Parathyroid adenoma (tissue), 2 donors: ENCODE results near the gene CLCF1.
A peak's percentile ranks its signal among the peaks of the same experiment; 100 is the strongest.

Source experiments
- H2AFZ ChIP-seq: fragments of 300-600 bp; sonication (generic); one replicate; pipeline ENCODE4 v1.7.0; 2017; ENCODE audit warnings: antibody characterized with exemption, mild to moderate bottlenecking
- H3K27ac ChIP-seq: fragments of 300-600 bp; sonication (generic); one replicate; pipeline ENCODE4 v1.7.0; 2017
- H3K27me3 ChIP-seq: fragments of 300-600 bp; sonication (generic); one replicate; pipeline ENCODE4 v1.7.0; 2017; ENCODE audit warnings: low read length; ENCODE audit not compliant: control insufficient read depth, insufficient read depth
- H3K36me3 ChIP-seq: fragments of 300-600 bp; sonication (generic); one replicate; pipeline ENCODE4 v1.7.0; 2017; ENCODE audit warnings: low read length; ENCODE audit not compliant: control insufficient read depth, insufficient read depth
- H3K4me1 ChIP-seq: fragments of 300-600 bp; sonication (generic); one replicate; pipeline ENCODE4 v1.7.0; 2017; ENCODE audit warnings: control low read depth
- H3K4me2 ChIP-seq: fragments of 300-600 bp; sonication (generic); one replicate; pipeline ENCODE4 v1.7.0; 2017; ENCODE audit warnings: low read length
- H3K4me3 ChIP-seq: fragments of 300-600 bp; sonication (generic); one replicate; pipeline ENCODE4 v1.7.0; 2017; ENCODE audit warnings: low read depth, low read length
- H3K79me2 ChIP-seq: fragments of 300-600 bp; sonication (generic); one replicate; pipeline ENCODE4 v1.7.0; 2017; ENCODE audit warnings: control low read depth
- H3K9ac ChIP-seq: fragments of 300-600 bp; sonication (generic); one replicate; pipeline ENCODE4 v1.7.0; 2017; ENCODE audit warnings: mild to moderate bottlenecking
- H3K9me3 ChIP-seq: fragments of 300-600 bp; sonication (generic); one replicate; pipeline ENCODE4 v1.7.0; 2017; ENCODE audit warnings: low read length; ENCODE audit not compliant: control insufficient read depth
- TF ChIP-seq, protein P1 (sequence below): fragments of 300-600 bp; sonication (generic); IDR thresholded peaks from one replicate; pipeline ENCODE4 v1.7.0; 2017; ENCODE audit warnings: antibody characterized with exemption, mild to moderate bottlenecking
- donor health status: primary hyperparathyroidism.

CLCF1 gene

DNA sequence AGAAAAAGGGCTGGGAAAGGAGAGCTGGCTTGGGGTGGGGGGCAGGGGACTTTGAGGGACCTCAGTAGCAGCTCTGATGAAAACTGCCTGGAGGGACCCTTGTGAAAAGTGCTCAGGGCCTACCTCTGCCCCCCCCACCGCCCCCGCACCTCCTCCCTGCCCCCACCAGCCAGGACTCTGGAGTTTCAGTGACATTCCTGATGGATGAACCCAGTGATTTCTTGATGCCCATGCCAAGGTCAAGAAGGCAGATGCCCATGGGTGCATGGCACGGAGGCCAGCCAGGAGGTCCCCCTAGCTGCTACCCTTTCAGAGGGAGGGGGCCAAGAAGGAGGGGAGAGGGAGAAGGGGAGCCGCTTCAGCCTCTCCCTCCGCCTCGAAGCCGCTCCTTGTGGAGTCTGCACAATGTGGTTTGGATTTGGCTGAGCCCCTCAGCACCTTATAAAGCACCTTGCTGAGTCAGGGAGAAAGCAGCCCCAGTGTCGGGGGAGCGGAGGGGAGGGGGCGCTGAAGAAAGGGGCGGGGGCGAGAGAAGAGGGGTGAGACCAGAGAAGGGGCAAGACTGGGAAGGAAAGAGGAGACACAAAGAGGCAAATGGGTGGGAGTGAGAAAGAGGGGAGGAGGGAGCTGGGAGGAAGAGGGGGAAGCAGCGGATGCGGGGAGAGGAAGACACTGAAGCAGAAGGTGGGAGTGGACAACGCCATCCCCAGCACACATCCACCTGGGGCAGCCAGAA is 2.1 kb upstream of the CLCF1 start:
- Histone ChIP-seq H3K36me3 (no peaks in the 10 kb centered on the region), H3K27ac (no peak overlapping the region), H3K4me2 (no peak overlapping the region), H3K79me2 (no peaks in the 10 kb centered on the region), H3K4me3 (no peak overlapping the region), H3K4me1 (no peaks in the 10 kb centered on the region), H2AFZ (no peak overlapping the region), H3K9ac (no peak overlapping the region), H3K9me3 (no peaks in the 10 kb centered on the region), H3K27me3 (no peaks in the 10 kb centered on the region)
- TF ChIP-seq, protein P1, sequence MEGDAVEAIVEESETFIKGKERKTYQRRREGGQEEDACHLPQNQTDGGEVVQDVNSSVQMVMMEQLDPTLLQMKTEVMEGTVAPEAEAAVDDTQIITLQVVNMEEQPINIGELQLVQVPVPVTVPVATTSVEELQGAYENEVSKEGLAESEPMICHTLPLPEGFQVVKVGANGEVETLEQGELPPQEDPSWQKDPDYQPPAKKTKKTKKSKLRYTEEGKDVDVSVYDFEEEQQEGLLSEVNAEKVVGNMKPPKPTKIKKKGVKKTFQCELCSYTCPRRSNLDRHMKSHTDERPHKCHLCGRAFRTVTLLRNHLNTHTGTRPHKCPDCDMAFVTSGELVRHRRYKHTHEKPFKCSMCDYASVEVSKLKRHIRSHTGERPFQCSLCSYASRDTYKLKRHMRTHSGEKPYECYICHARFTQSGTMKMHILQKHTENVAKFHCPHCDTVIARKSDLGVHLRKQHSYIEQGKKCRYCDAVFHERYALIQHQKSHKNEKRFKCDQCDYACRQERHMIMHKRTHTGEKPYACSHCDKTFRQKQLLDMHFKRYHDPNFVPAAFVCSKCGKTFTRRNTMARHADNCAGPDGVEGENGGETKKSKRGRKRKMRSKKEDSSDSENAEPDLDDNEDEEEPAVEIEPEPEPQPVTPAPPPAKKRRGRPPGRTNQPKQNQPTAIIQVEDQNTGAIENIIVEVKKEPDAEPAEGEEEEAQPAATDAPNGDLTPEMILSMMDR: no peak

DNA sequence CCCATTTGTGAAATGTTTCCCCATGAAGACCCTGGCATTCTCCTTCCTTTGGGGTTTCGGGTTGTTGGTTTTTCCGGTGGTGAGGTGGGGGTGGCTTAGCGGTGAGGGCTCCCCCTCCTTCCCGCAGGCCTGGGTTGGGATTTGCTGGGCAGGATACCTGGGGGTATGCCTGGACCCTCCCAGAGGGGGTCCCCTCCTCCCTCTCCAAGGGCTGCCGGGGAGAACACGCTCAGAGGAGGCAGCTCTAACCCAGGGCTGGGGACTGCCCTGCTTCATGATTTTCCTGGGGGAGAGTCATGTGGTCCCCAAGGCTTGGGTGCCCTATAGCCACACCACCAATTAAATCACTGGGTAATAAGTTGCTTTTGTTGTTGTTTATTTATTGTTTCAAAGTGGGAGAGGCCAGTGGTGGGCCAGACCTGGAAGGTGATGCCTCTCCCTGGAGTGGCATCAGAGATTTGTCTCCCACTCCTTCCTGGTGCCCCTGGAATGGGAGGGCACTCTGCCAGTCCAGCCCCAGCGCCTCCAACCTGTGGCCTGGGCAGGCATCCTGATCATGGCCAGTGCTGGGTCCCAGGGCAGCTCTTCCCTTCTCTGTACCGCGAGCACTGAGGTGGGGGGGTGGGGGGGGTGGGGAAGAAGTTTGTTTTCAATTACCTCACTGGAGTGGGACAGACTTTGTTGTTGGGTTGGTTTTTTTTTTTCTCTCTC is 1.3 kb upstream of the CLCF1 start:
- Histone ChIP-seq H3K79me2 (no peaks in the 10 kb centered on the region), H3K4me1 (no peaks in the 10 kb centered on the region), H3K9me3 (no peaks in the 10 kb centered on the region), H2AFZ (no peak overlapping the region), H3K36me3 (no peaks in the 10 kb centered on the region), H3K27me3 (no peaks in the 10 kb centered on the region), H3K27ac (no peak overlapping the region), H3K9ac (no peak overlapping the region), H3K4me2 (no peak overlapping the region), H3K4me3 (no peak overlapping the region)
- TF ChIP-seq, protein P1: no peak

DNA sequence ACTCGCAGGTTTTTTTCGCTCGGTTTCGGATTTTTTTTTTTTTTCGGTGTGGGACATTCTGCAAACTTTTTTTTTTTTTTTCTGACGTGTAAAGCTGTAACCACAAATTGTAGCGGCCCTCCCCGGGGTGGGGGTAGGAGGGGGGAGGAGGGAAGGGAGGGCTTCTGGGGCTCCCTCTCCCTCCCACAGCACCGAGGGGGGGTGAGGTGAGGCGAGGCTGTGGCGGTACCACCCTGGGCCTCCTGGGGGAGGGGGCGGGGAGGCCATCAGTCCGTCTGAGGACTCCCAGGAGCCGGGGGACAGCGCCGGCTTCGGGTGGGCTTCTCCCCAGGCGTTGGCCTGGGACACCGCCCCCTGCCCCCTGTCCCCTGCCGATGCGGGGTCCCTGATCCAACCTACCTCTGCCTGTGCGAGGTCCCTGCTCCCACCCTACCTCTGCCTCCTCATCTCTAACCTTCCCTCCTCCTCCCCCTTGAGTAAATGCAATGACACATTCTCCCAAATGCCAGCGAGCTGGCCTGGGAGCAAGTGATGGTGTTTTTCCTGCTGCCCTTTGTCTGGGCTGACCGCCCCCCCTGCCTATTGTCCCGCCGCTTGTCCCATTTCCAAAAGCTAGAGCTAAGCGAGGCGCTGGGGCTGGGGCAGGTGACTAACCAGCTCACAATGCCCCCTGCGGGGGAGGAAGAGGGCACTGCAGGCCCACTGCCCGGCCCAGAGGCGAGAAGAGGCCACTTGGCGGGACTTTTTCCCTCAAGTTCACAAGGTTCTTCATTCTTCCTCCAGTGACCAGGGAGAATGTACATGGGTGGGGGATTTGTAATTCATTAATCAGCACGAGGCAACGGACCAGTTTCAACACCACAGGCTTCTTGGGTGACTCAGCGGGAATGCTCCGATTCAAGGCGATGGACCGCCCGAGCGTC is 511 bp upstream of the CLCF1 start:
- no peak overlapping the region for H3K9ac ChIP-seq
- H3K79me2 ChIP-seq: no peaks in the 10 kb centered on the region
- H3K9me3 ChIP-seq: no peaks in the 10 kb centered on the region
- no peak overlapping the region for H3K27ac ChIP-seq
- TF ChIP-seq, protein P1: peak; percentile 26
- H3K27me3 ChIP-seq: no peaks in the 10 kb centered on the region
- peak overlapping the region; percentile 69 for H3K4me2 ChIP-seq
- no peaks in the 10 kb centered on the region for H3K36me3 ChIP-seq
- H3K4me1 ChIP-seq: no peaks in the 10 kb centered on the region
- H3K4me3 ChIP-seq: peak overlapping the region; percentile 53
- H2AFZ ChIP-seq: no peak overlapping the region

DNA sequence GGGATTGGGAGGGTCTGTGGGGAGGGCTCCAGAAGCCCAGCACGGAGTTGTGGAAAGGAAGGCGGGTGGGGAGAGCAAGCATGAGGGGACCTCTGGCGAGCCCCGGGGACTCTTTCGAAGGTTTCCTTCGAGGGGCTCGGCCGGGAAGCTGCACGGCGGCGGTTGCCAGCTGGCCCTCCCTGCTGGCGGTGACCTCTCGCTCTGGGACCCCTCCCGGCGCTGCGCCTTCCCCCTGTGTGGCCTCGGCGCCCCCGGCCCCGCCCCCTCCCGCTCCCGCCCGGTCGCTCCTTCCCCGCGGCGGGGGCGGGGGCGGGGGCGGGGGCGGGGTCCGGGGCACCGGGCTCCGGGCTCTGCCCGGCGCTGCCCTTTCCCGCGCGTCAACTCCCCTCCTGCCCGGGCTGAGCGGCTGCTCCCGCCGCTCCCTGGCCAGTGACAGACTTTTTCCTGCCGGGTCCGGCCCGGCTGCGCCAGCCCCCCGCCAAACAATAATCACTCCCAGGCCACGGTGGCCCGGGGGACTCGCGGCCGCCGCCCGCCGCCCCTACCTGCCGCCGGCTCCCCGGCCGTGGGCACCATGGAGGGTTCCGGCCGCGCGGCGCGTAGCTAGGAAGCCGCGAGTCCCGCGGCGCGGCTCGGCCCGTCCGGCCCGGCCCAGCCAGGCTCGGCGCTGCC is 941 bp downstream of the CLCF1 start:
- TF ChIP-seq, protein P1: no peak
- Histone ChIP-seq H2AFZ (no peak overlapping the region), H3K4me1 (no peaks in the 10 kb centered on the region), H3K79me2 (no peaks in the 10 kb centered on the region), H3K9me3 (no peaks in the 10 kb centered on the region), H3K27ac (no peak overlapping the region), H3K27me3 (no peaks in the 10 kb centered on the region), H3K4me3 (peak overlapping the region; percentile 22), H3K36me3 (no peaks in the 10 kb centered on the region), H3K9ac (no peak overlapping the region), H3K4me2 (peak overlapping the region; percentile 53)
